ENCODE results near the gene CCN2.

DNA sequence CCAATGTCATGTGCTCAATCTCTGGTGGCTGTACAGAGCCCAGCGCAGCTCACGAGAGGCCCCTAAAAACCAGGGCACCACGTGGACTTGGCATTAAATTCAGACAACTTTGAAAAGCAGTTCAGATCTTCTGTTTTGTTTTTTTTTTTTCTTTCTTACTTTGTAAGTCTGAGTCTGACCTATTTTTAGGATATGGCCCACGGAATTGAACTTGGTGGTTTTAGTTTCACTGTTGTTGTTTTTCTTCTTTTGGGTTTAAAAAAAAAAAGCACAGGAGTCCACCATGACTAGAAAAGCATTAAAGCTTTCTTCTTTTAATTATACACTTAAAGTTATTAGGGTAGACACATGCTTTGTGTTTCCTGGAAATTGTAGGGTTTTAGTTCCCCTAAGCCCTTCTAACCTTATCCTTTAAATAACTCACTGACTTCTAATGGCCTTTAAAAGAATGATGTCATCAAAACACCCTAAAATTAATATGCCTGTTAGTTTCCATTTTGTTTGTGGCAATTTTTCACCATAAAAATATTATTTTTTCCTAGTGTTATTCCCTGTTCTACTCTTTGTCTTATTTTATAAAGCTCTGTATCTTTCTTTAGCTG, 48.5 kb upstream of the CCN2 start:
- no peak for TF ChIP-seq FOXK1 (CRISPR knock-in tag; IDR thresholded peaks at IDR 0.05)
- TF ChIP-seq, protein P1, sequence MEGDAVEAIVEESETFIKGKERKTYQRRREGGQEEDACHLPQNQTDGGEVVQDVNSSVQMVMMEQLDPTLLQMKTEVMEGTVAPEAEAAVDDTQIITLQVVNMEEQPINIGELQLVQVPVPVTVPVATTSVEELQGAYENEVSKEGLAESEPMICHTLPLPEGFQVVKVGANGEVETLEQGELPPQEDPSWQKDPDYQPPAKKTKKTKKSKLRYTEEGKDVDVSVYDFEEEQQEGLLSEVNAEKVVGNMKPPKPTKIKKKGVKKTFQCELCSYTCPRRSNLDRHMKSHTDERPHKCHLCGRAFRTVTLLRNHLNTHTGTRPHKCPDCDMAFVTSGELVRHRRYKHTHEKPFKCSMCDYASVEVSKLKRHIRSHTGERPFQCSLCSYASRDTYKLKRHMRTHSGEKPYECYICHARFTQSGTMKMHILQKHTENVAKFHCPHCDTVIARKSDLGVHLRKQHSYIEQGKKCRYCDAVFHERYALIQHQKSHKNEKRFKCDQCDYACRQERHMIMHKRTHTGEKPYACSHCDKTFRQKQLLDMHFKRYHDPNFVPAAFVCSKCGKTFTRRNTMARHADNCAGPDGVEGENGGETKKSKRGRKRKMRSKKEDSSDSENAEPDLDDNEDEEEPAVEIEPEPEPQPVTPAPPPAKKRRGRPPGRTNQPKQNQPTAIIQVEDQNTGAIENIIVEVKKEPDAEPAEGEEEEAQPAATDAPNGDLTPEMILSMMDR (IDR thresholded peaks at IDR 0.05): no peak
- no peak for TF ChIP-seq IRF2 (CRISPR knock-in tag; IDR thresholded peaks at IDR 0.05; ENCODE audit: borderline replicate concordance, low read depth)
- TF ChIP-seq ATF1 (CRISPR knock-in tag; IDR thresholded peaks at IDR 0.05): no peak
- no peak for TF ChIP-seq CREB1 (CRISPR knock-in tag; IDR thresholded peaks at IDR 0.05)
- no peak for TF ChIP-seq JUN (CRISPR knock-in tag; IDR thresholded peaks at IDR 0.05)
- no peak for TF ChIP-seq TP53 (CRISPR knock-in tag; IDR thresholded peaks at IDR 0.05)
